ENCODE measurements around the gene KCND3. TPM values are rescaled to one million over a fixed set of nuclear protein-coding genes. Genes with fewer than 3 reads are reported as not detected.
"Not testable (repeated sequence)": the region's sequence is repeated elsewhere in the genome, so short reads cannot be mapped to it uniquely, and the experiment has no call there.

KCND3 gene
- total and polyA plus RNA-seq, 2 experiments from 2014 or later: 0.10 to 0.18 TPM

- Mint-ChIP-seq H3K4me3 (no peak overlapping the region), H3K4me1 (no peaks in the 10 kb centered on the region; the same call in 2 of the 3 replicates), H3K36me3 (ENCODE audit: low read depth) (no peaks in the 10 kb centered on the region), H3K27me3 (ENCODE audit: insufficient read depth, low read depth, poor library complexity) (no peaks in the 10 kb centered on the region), H3K27ac (no peak overlapping the region), H3K9me3 (no peaks in the 10 kb centered on the region; the same call in 2 of the 3 replicates)
- Histone ChIP-seq H3K9me2 (ENCODE audit: insufficient read depth) (peaks cover under 1% of the 10 kb centered on the region; the same call in 1 of the 2 replicates), H3F3A (replicated peaks; ENCODE audit: low read depth) (no peaks in the 10 kb centered on the region), H3K27ac (ENCODE audit: low read depth) (no peak overlapping the region), H2AFZ (no peak overlapping the region), H3K79me2 (replicated peaks; ENCODE audit: insufficient read depth) (no peaks in the 10 kb centered on the region), H3K36me3 (ENCODE audit: insufficient read depth) (no peaks in the 10 kb centered on the region), H3K4me2 (no peak overlapping the region), H4K20me1 (replicated peaks; ENCODE audit: insufficient read depth) (no peaks in the 10 kb centered on the region), H3K4me1 (ENCODE audit: insufficient read depth) (no peaks in the 10 kb centered on the region), H3K4me3 (no peak overlapping the region), H3K27me3 (ENCODE audit: insufficient read depth) (no peaks in the 10 kb centered on the region)
- ATAC-seq (peak; percentile 78), DNase-seq (ENCODE audit: low spot score) (peak; percentile 39)
- TF ChIP-seq ZNF114 (CRISPR knock-in tag; IDR thresholded peaks at IDR 0.05): no peak
- TF ChIP-seq CTCF (conservative IDR thresholded peaks at IDR 0.05; ENCODE audit: low read depth in 2 of 2): peak; percentile 28 to 57; a peak in 3 of 4 replicates
- no peak for TF ChIP-seq STAT1 (IDR thresholded peaks at IDR 0.05; ENCODE audit: unreplicated experiment)
- TF ChIP-seq JUNB (IDR thresholded peaks at IDR 0.05; ENCODE audit: unreplicated experiment): no peak
Measured at GRCh38 chr1:111801071-111801850, 188.2 kb downstream of the KCND3 start.

- H4K20me1 ChIP-seq (replicated peaks; ENCODE audit: insufficient read depth); H3F3A ChIP-seq (replicated peaks; ENCODE audit: low read depth); H3K27ac ChIP-seq (ENCODE audit: low read depth); H3K4me1 Mint-ChIP-seq; H3K4me1 ChIP-seq (ENCODE audit: insufficient read depth); H3K4me3 Mint-ChIP-seq; H3K27ac Mint-ChIP-seq; H3K9me3 Mint-ChIP-seq; ATAC-seq; H3K27me3 Mint-ChIP-seq (ENCODE audit: insufficient read depth, low read depth, poor library complexity); H3K79me2 ChIP-seq (replicated peaks; ENCODE audit: insufficient read depth); H3K36me3 ChIP-seq (ENCODE audit: insufficient read depth); H3K4me3 ChIP-seq; H3K4me2 ChIP-seq; DNase-seq (ENCODE audit: low spot score); H2AFZ ChIP-seq; H3K27me3 ChIP-seq (ENCODE audit: insufficient read depth); H3K36me3 Mint-ChIP-seq (ENCODE audit: low read depth); H3K9me2 ChIP-seq (ENCODE audit: insufficient read depth): not testable (repeated sequence)
Measured at GRCh38 chr1:111799722-111800121, 189.7 kb downstream of the KCND3 start.

- no peak for DNase-seq (ENCODE audit: low spot score)
- H3K4me1 ChIP-seq (ENCODE audit: insufficient read depth): no peaks in the 10 kb centered on the region
- Mint-ChIP-seq H3K4me1 (no peaks in the 10 kb centered on the region; the same call in 2 of the 3 replicates), H3K27me3 (ENCODE audit: insufficient read depth, low read depth, poor library complexity) (peaks cover 3% of the 10 kb centered on the region), H3K27ac (no peak overlapping the region), H3K36me3 (ENCODE audit: low read depth) (no peaks in the 10 kb centered on the region), H3K4me3 (no peak overlapping the region), H3K9me3 (no peaks in the 10 kb centered on the region; the same call in 2 of the 3 replicates)
- no peaks in the 10 kb centered on the region for H3F3A ChIP-seq (replicated peaks; ENCODE audit: low read depth)
- no peak for ATAC-seq
- no peak overlapping the region for H3K27ac ChIP-seq (ENCODE audit: low read depth)
- H3K4me3 ChIP-seq: no peak overlapping the region
- H3K9me2 ChIP-seq (ENCODE audit: insufficient read depth): peaks cover 4% of the 10 kb centered on the region; the same call in 1 of the 2 replicates
- no peaks in the 10 kb centered on the region for H3K36me3 ChIP-seq (ENCODE audit: insufficient read depth)
- H3K79me2 ChIP-seq (replicated peaks; ENCODE audit: insufficient read depth): no peaks in the 10 kb centered on the region
- no peak overlapping the region for H3K4me2 ChIP-seq
- no peak overlapping the region for H2AFZ ChIP-seq
- no peaks in the 10 kb centered on the region for H3K27me3 ChIP-seq (ENCODE audit: insufficient read depth)
- no peaks in the 10 kb centered on the region for H4K20me1 ChIP-seq (replicated peaks; ENCODE audit: insufficient read depth)
- TF ChIP-seq CREB1 (CRISPR knock-in tag; IDR thresholded peaks at IDR 0.05; ENCODE audit: low read depth) (no peak), REST (IDR thresholded peaks at IDR 0.05; ENCODE audit: unreplicated experiment) (no peak), EZH2 (IDR thresholded peaks at IDR 0.05; ENCODE audit: low read depth, unreplicated experiment) (no peak), CTCF (conservative IDR thresholded peaks at IDR 0.05; ENCODE audit: low read depth in 2 of 2) (no peak), POLR2AphosphoS5 (IDR thresholded peaks at IDR 0.05; ENCODE audit: low read depth) (no peak), NANOG (IDR thresholded peaks at IDR 0.05; ENCODE audit: borderline replicate concordance) (no peak), ETS1 (IDR thresholded peaks at IDR 0.05) (no peak), STAT1 (IDR thresholded peaks at IDR 0.05; ENCODE audit: unreplicated experiment) (no peak), ZNF114 (CRISPR knock-in tag; IDR thresholded peaks at IDR 0.05) (no peak)
Measured at GRCh38 chr1:111798580-111798979, 190.9 kb downstream of the KCND3 start.
